Spleen (tissue), 7 donors: Measurements from ENCODE around the gene PAX1.

Experiments used
- CTCF ChIP-seq, 11 experiments: fragments of 200-600 bp in 7 of 11; fragments of 450-650 bp in 4 of 11; sonication (generic) in 4 of 11; IDR thresholded peaks in 8 of 11; conservative IDR thresholded peaks in 3 of 11; 1 replicate in 7 of 11; 2 replicates in 4 of 11; pipeline versions ENCODE4 v1.4.0 to v1.8.0; 2016 to 2021; ENCODE audit warnings: antibody characterized with exemption in 11 of 11, inconsistent platforms in 4 of 11, mild to moderate bottlenecking in 1 of 11
- POLR2A ChIP-seq, 3 donors: fragments of 450-650 bp; IDR thresholded peaks; one replicate each; pipeline ENCODE4 v1.5.1; 2017; ENCODE audit warnings: antibody characterized with exemption in 3 of 3, mild to moderate bottlenecking in 1 of 3
- donor health status: DM: no; HTN: no; CAD: no; lungs with moderate emphysema.
- donor health status: DM: no; HTN: no; CAD: no.
- donor health status: DM: no; HTN: no; CAD: no.

DNA sequence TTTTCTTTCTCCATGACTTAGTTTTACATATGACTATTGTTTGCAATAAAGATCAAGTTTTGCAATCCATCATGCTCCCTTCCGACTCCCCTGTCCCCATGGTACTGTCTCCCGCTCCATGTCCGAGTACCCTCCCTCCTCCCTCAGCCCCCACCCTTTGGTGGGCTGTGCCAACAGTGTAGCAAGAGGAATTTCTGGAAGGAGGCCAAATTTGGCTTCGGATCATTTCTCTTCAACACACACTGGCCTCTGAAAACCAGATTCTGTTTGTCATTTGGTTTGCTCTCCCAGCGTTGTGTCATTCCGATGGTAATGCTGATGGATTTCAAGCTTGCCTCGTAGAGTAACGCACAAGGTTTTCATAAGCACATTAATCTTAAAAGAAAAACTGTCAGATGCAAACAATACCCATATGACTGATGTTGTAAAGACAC is 22.9 kb upstream of the PAX1 start:
- no peak for TF ChIP-seq CTCF (IDR thresholded peaks at IDR 0.05 in 8 of 11, conservative IDR thresholded peaks at IDR 0.05 in 3 of 11)
- no peak for TF ChIP-seq POLR2A (IDR thresholded peaks at IDR 0.05)
